ENCODE data around the gene PLLP.
"Not testable (repeated sequence)": the region's sequence is repeated elsewhere in the genome, so short reads cannot be mapped to it uniquely, and the experiment has no call there.

The PLLP gene

GRCh38 chr16:57301126-57301817 is 16.8 kb upstream of the PLLP start:
- DNase-seq: no peak

DNA sequence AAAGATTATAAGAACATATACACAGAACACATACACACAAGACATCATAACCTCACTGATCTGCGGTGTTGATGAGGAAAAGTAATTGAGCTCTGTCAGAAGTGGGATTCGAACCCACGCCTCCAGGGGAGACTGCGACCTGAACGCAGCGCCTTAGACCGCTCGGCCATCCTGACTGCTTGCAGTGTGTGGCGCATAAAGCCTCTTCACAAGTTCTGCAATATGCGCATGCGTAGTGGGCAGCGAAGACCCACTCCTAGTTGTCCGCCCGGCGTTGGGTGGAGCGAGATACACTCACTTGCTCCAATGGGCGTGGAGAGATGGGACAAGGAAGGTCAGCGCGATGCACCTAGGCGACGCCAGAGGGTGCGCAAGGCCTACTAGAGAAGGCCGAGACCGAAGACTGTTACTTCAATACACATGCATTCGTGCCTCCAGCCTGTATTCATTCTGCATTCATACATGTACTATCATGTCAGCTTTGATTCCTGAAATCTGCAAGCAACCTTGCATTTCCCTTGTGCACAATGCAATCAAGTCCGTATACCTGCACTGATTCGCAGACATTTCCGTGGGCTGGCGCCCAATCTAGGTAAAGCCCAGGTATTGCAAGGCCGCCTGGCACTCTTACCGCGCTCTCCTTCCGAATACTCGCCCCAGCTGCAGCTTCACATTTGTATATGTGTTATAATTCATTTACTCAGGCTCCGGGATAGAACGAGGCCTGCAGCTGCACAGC is 16.1 kb upstream of the PLLP start:
- DNase-seq: peak; percentile 95 to 96

- peak; percentile 80 to 86 for DNase-seq
Measured at GRCh38 chr16:57299719-57300386, 15.4 kb upstream of the PLLP start.

DNA sequence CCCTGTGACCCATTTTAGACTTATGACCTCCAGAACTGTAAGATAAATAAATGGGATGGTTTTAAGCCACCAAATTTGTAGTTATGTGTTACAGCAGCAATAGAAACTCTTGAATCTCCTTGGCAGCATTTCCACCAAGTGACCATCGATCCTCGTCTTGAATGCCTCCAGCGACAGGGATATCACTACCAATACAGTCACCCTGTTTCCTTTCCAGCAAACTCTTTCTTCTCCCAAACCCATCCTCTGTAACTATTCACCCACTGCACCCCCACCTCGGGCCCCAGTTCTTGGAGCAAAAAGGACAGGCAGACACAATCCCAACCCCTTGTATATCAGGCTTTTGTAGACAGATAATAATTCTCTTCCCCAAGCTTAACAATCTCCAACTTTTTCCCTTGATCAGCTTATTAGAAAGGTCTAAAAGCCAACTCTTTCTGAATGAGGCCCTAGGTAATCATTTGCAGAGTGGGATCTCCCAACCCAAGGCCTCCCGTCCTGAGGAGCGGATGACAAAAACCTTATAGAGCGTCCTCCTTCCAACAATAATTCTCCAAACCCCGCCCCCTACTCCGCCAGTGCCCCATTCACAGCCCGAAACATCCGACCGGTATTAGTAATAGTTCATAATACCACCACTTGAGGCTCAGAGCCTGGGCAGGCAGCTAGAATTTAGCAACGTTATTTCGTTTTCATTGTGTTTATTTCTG is 14.7 kb upstream of the PLLP start:
- peak in 1 of 2 experiments; percentile 61 for DNase-seq

DNA sequence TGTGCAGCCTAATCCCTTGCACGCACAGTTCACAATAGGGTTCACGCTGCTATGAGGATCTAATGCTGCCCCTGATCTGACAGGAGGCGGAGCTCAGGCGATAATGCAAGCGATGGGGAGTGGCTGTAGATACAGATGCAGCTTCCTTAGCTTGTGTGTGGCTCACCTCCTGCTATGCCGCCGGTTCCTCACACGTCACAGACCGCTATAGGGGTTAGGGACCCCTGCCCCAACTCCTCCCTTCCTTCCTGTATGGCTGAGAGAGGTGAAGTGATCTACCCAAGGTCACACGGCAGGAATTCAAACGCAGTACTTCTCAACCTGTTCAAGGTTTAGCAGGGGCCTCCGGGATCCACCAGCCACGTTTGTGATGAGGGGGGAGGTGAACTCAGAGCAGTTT is 13.4 kb upstream of the PLLP start:
- no peak for DNase-seq

DNA sequence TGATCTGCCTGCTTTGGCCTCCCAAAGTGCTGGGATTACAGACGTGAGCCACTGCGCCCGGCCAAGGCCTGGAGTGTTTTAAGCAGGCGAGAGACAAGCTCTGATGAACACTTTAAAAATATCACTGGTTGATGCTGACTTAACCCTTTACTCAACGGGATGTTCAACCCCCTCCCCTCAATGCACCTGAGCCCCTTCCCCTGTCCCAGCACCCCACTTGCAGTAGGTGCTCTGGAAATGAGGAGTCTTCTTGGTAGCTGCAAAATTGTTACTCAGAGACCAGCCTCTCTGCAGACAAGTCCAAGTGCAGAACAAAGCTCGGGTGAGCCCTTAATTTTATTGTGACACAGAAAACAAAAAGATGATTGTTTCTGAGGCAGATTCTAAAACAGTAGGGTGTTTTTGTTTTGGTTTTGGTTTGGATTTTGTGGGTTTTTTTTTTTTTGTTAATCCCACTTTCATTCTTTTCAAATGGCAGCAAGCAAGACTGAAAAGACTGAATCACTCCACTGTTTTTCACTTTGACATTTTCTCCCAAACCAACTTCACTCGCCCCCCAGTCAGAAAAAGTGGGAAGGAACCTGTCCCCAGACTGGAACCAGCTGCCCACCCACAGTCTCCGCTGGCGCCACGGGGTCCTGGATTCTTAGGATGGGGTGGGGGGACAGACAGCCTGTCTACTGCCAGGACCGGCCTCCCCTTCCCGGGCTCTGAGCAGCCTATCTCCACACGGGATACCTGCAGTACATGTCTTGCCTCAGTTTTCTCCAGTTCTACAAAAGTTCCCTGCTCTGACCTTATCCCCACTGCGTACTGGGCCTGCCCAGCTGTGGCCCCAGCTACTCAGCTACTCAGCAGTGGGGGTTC is 5.2 kb upstream of the PLLP start:
- no peak for DNase-seq

DNA sequence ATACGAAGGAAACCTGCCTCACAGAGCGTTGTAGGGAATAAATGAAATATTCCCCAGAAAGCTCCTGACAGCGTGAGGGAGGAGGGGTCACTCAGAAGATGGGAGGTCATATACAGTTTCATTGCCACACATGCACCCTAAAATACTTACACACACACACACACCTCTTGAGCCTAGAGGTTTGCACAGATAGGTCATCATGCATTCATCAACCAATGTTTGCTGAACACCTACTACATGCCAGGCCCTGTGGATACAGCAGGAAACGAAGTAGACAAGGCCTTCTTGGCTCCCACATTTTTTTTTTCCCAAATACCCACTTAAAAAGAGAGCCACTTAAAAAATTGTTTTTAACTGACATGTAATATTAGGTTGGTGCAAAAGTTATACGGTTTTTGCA is 907 bp upstream of the PLLP start:
- no peak for DNase-seq

GRCh38 chr16:57284952-57285363 is 486 bp upstream of the PLLP start:
- DNase-seq: no peak

- no peak for DNase-seq
Measured at GRCh38 chr16:57283959-57284208, 588 bp downstream of the PLLP start.

- no peak for DNase-seq
Measured at GRCh38 chr16:57283214-57283958, 1.1 kb downstream of the PLLP start.

- DNase-seq: no peak
Measured at GRCh38 chr16:57282510-57283213, 1.8 kb downstream of the PLLP start.

- DNase-seq: no peak
Measured at GRCh38 chr16:57281791-57282190, 2.7 kb downstream of the PLLP start.

- DNase-seq: no peak
Measured at GRCh38 chr16:57279780-57280638, 4.5 kb downstream of the PLLP start.

DNA sequence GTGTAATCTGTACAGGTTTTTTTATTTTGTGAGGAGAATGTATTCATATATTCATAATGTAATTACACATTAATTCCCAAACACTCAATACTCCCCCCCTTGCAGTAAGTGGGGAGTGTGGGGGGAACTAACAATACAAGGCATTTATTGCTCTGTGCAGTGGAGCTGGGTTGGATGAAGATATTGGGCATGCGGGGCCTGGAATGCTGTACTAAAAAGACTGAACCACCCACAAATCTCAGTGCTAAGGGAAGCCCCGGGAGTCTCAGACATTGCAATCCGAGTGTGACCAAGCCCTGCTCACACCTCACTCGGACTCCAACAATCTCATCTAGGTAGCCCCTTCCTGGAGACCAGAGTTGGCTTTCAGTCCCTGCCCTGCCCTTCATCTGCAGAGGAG is 6.0 kb downstream of the PLLP start:
- DNase-seq: no peak

GRCh38 chr16:57277586-57277985 is 6.9 kb downstream of the PLLP start:
- DNase-seq: no peak

DNA sequence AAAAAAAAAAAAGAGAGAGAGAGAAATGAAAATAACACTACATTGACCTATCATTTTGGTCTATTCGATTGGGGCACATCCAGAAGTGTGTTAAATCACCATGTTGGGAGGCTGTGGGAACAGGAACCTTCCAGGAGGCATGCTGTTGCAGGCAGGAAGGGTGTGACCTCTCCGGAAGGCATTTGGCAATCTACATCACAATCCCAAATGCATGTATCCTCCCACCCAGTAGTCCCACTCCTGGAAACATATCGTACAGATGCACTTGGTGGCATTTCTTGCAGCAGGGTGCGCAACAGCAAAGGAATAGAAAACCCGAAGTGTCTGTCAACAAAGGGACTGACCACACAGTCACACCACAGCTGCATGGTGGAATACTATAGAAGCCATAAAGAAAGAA is 7.9 kb downstream of the PLLP start:
- no peak for DNase-seq

DNA sequence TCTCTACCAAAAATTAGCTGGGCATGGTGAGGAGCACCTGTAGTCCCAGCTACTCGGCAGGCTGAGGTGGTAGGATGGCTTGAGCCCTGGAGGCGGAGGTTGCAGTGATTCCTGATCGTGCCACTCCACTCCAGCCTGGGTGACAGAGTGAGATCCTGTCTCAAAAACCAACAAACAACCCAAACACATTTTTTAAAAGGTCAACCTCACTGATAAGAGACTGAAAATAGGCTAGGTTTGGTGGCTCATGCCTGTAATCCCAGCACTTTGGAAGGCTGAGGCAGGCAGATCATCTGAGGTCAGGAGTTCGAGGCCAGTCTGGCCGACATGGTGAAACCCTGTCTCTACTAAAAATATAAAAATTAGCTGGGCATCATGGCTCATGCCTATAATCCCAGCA is 8.5 kb downstream of the PLLP start:
- DNase-seq: not testable (repeated sequence)

DNA sequence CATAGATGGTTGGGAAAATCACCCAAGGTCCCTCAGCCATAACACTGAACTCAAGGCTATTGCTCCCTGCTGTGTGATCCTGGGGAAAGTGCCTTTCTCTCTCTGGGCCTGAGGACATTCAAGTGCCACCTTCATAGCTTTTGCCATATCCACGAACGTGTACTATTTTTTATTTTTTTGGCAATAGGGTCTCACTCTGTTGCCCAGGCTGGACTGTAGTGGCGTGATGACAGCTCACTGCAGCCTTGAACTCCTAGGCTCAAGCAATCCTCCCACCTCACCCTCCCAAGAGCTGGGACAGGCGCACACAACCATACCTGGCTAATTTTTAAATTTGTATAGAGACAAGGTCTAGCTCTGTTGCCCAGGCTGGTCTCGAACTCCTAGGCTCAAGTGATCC is 10.6 kb downstream of the PLLP start:
- no peak for DNase-seq

DNA sequence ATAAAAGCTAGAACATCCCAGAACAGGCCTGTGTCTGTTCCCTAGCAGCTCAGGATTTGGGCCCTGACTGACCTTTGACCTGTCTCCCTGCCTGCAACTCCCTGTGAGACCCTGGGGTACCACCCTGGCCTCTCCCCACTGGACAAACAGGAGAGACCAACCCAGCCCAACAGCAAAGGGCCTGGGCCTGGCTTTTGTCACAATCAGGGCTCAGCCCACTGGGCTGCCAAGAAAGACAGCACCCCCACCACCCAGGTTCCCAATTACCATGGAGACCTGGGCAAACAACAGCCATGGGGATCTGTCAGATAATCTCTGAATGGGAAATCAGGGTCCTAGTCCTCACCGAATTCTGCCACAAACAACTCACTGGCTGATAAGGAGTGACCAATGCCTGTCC is 11.1 kb downstream of the PLLP start:
- DNase-seq: no peak

DNA sequence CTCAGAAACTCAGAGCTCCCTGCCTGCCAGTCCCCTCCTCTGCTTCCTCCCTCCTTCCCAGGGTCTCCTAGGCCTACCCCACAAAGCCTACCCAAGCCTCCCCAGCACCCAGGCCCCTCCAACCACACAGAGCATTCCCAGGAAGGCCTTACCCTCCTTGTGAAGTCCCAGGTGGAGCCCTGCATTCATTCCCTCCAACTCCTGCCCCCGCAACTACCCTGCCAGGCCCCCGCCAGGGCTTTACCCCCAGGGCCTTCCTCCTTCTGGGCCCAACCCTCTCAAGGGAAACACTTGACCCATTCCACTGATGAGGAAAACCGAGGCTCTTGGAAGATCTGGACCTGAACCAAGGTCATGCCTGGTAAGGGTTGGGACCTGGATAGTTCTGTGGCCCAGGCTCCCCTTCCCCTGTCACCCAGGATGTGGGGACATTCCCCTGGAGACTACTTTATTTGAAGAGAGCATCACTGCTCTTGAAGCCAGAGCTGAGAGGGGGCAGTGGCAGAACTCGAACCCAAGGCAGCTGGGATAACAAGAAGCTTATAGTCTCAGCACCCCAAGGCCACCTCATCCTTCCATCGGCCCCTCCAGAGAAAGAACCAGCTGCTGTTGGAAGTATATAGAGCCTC is 12.5 kb downstream of the PLLP start:
- DNase-seq: no peak

All from NCI-H446 (cell line).